SU-DHL-6 (cell line): Measurements from ENCODE around the gene PIK3R6.

ENCODE experiments used
- H2AFZ ChIP-seq: fragments of 200-600 bp; sonication (generic); 2 replicates; pipeline ENCODE4 v1.6.1; 2014; ENCODE audit warnings: low read depth, mild to moderate bottlenecking, moderate library complexity, mixed read lengths, antibody characterized with exemption, low read length; ENCODE audit not compliant: severe bottlenecking
- H3F3A ChIP-seq: fragments of 200-600 bp; shearing (Covaris generic); 2 replicates; pipeline ENCODE4 v1.6.0; 2016; ENCODE audit warnings: antibody characterized with exemption, mild to moderate bottlenecking; ENCODE audit not compliant: insufficient read depth
- H3K27ac ChIP-seq: fragments of 200-600 bp; sonication (generic); 2 replicates; pipeline ENCODE4 v1.5.1; 2016; ENCODE audit warnings: low read depth, mild to moderate bottlenecking, low read length, moderate library complexity, mixed read lengths
- H3K27me3 ChIP-seq: fragments of 200-600 bp; sonication (generic), shearing (Covaris generic); 2 replicates; pipeline ENCODE4 v1.6.0; 2014; ENCODE audit warnings: mild to moderate bottlenecking, low read length
- H3K36me3 ChIP-seq: fragments of 200-600 bp; sonication (generic); 2 replicates; pipeline ENCODE4 v1.6.1; 2014; ENCODE audit warnings: mild to moderate bottlenecking, low read length, mixed read lengths
- H3K4me2 ChIP-seq: fragments of 300-600, 200-600 bp; shearing (Covaris generic), sonication (generic); 2 replicates; pipeline ENCODE4 v1.6.0; 2014; ENCODE audit warnings: low read length, low read depth, mild to moderate bottlenecking; ENCODE audit not compliant: poor library complexity, severe bottlenecking
- H3K4me3 ChIP-seq: fragments of 200-600 bp; sonication (generic); 2 replicates; pipeline ENCODE4 v1.5.1; 2014; ENCODE audit warnings: antibody characterized with exemption, low read length, mild to moderate bottlenecking, mixed read lengths; ENCODE audit not compliant: insufficient read depth, poor library complexity, severe bottlenecking
- H3K79me2 ChIP-seq: fragments of 200-600 bp; sonication (generic); 2 replicates; pipeline ENCODE4 v1.6.1; 2014; ENCODE audit warnings: mild to moderate bottlenecking, low read length, moderate library complexity; ENCODE audit not compliant: insufficient read depth
- H3K9ac ChIP-seq: fragments of 200-600 bp; sonication (generic); 2 replicates; pipeline ENCODE4 v1.7.0; 2014; ENCODE audit warnings: mild to moderate bottlenecking, low read length
- H3K9me2 ChIP-seq: fragments of 200-600 bp; sonication (generic); replicated peaks from 2 replicates; pipeline ENCODE4 v1.6.1; 2014; ENCODE audit warnings: low read length; ENCODE audit not compliant: insufficient read depth
- H3K9me3 ChIP-seq: fragments of 200-600 bp; sonication (generic); 2 replicates; pipeline ENCODE4 v1.6.1; 2014; ENCODE audit warnings: low read length, mixed read lengths; ENCODE audit not compliant: insufficient read depth
- H4K20me1 ChIP-seq: fragments of 200-600 bp; sonication (generic); 2 replicates; pipeline ENCODE4 v1.6.1; 2014; ENCODE audit warnings: low read depth, mild to moderate bottlenecking, antibody characterized with exemption, low read length, moderate library complexity, mixed read lengths
- EZH2phosphoT487 ChIP-seq: fragments of 200-600 bp; sonication (generic), shearing (Covaris generic); conservative IDR thresholded peaks from 2 replicates; pipeline ENCODE4 v1.6.1; 2018; ENCODE audit warnings: mild to moderate bottlenecking, antibody characterized with exemption, low read length, moderate library complexity, mixed read lengths
- TF ChIP-seq, protein P1 (sequence below): fragments of 200-600 bp; sonication (generic); IDR thresholded peaks from one replicate; pipeline ENCODE4 v1.5.1; 2017; ENCODE audit warnings: antibody characterized with exemption, mild to moderate bottlenecking, low read length, moderate library complexity; ENCODE audit not compliant: insufficient read depth, poor library complexity, severe bottlenecking

The PIK3R6 gene

GRCh38 chr17:8791248-8791909 is 76.1 kb downstream of the PIK3R6 start:
- no peaks in the 10 kb centered on the region for H3F3A ChIP-seq
- H3K36me3 ChIP-seq, result no peaks in the 10 kb centered on the region
- H3K4me3 ChIP-seq, result no peak overlapping the region
- H2AFZ ChIP-seq, result no peak overlapping the region
- H3K27me3 ChIP-seq, result no peaks in the 10 kb centered on the region
- no peaks in the 10 kb centered on the region for H3K9me2 ChIP-seq
- H3K27ac ChIP-seq, result no peak overlapping the region
- H3K79me2 ChIP-seq, result no peaks in the 10 kb centered on the region
- no peaks in the 10 kb centered on the region for H3K9me3 ChIP-seq
- no peak overlapping the region for H3K9ac ChIP-seq
- no peak overlapping the region for H3K4me2 ChIP-seq
- H4K20me1 ChIP-seq, result no peaks in the 10 kb centered on the region
- TF ChIP-seq, protein P1, sequence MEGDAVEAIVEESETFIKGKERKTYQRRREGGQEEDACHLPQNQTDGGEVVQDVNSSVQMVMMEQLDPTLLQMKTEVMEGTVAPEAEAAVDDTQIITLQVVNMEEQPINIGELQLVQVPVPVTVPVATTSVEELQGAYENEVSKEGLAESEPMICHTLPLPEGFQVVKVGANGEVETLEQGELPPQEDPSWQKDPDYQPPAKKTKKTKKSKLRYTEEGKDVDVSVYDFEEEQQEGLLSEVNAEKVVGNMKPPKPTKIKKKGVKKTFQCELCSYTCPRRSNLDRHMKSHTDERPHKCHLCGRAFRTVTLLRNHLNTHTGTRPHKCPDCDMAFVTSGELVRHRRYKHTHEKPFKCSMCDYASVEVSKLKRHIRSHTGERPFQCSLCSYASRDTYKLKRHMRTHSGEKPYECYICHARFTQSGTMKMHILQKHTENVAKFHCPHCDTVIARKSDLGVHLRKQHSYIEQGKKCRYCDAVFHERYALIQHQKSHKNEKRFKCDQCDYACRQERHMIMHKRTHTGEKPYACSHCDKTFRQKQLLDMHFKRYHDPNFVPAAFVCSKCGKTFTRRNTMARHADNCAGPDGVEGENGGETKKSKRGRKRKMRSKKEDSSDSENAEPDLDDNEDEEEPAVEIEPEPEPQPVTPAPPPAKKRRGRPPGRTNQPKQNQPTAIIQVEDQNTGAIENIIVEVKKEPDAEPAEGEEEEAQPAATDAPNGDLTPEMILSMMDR, result no peak
- TF ChIP-seq EZH2phosphoT487, result no peak

- TF ChIP-seq, protein P1, result no peak
- TF ChIP-seq EZH2phosphoT487, result no peak
- H3K4me2 ChIP-seq, result no peak overlapping the region
- H3K27ac ChIP-seq, result no peak overlapping the region
- H3K9me2 ChIP-seq, result no peaks in the 10 kb centered on the region
- no peaks in the 10 kb centered on the region for H3K36me3 ChIP-seq
- no peaks in the 10 kb centered on the region for H3K9me3 ChIP-seq
- H3K4me3 ChIP-seq, result no peak overlapping the region
- no peaks in the 10 kb centered on the region for H3K79me2 ChIP-seq
- H3F3A ChIP-seq, result no peaks in the 10 kb centered on the region
- H3K9ac ChIP-seq, result no peak overlapping the region
- H3K27me3 ChIP-seq, result no peaks in the 10 kb centered on the region
- no peak overlapping the region for H2AFZ ChIP-seq
- no peaks in the 10 kb centered on the region for H4K20me1 ChIP-seq
Observed at GRCh38 chr17:8789743-8790142, 77.7 kb downstream of the PIK3R6 start.

- TF ChIP-seq, protein P1, result no peak
- TF ChIP-seq EZH2phosphoT487, result no peak
- Histone ChIP-seq H3K9me2 (no peaks in the 10 kb centered on the region), H3K4me2 (no peak overlapping the region), H2AFZ (no peak overlapping the region), H3K36me3 (no peaks in the 10 kb centered on the region), H3K4me3 (no peak overlapping the region), H3F3A (no peaks in the 10 kb centered on the region), H3K27ac (no peak overlapping the region), H3K9ac (no peak overlapping the region), H3K79me2 (no peaks in the 10 kb centered on the region), H3K9me3 (no peaks in the 10 kb centered on the region), H4K20me1 (no peaks in the 10 kb centered on the region), H3K27me3 (no peaks in the 10 kb centered on the region)
Observed at GRCh38 chr17:8788998-8789397, 78.5 kb downstream of the PIK3R6 start.
